ENCODE data around the gene KISS1R.
A peak's percentile ranks its signal among the peaks of the same experiment; 100 is the strongest.

Gene KISS1R

GRCh38 chr19:902446-903226 is 14.5 kb upstream of the KISS1R start:
- TF ChIP-seq CTCF (IDR thresholded peaks at IDR 0.05) = no peak

GRCh38 chr19:903266-903797 is 13.8 kb upstream of the KISS1R start:
- H3K4me3 ChIP-seq = no peak overlapping the region
- no peak overlapping the region for H3K27ac ChIP-seq
- TF ChIP-seq CTCF (IDR thresholded peaks at IDR 0.05) = no peak
- DNase-seq (ENCODE audit: low spot score) = no peak

More at GRCh38 chr19:902446-903226, 14.5 kb upstream of the KISS1R start:
- no peak for DNase-seq (ENCODE audit: low spot score)
- Histone ChIP-seq H3K27ac (no peak overlapping the region), H3K4me3 (no peak overlapping the region)

GRCh38 chr19:904545-904944 is 12.6 kb upstream of the KISS1R start:
- no peak for TF ChIP-seq CTCF (IDR thresholded peaks at IDR 0.05)
- Histone ChIP-seq H3K4me3 (no peak overlapping the region), H3K27ac (no peak overlapping the region)
- no peak for DNase-seq (ENCODE audit: low spot score)

- DNase-seq (ENCODE audit: low spot score) = no peak
- Histone ChIP-seq H3K27ac (no peak overlapping the region), H3K4me3 (no peak overlapping the region)
- TF ChIP-seq CTCF (IDR thresholded peaks at IDR 0.05) = no peak
Observed at GRCh38 chr19:906480-906879, 10.7 kb upstream of the KISS1R start.

GRCh38 chr19:907183-907853 is 9.8 kb upstream of the KISS1R start:
- Histone ChIP-seq H3K4me3 (no peak overlapping the region), H3K27ac (no peak overlapping the region)
- TF ChIP-seq CTCF (IDR thresholded peaks at IDR 0.05) = no peak
- DNase-seq (ENCODE audit: low spot score) = no peak

- TF ChIP-seq CTCF (IDR thresholded peaks at IDR 0.05) = no peak
- Histone ChIP-seq H3K27ac (no peak overlapping the region), H3K4me3 (peak overlapping the region; percentile 1)
- DNase-seq (ENCODE audit: low spot score) = no peak
Observed at GRCh38 chr19:911197-912033, 5.7 kb upstream of the KISS1R start.
